ENCODE measurements around the gene TBC1D17.

TBC1D17 gene

DNA sequence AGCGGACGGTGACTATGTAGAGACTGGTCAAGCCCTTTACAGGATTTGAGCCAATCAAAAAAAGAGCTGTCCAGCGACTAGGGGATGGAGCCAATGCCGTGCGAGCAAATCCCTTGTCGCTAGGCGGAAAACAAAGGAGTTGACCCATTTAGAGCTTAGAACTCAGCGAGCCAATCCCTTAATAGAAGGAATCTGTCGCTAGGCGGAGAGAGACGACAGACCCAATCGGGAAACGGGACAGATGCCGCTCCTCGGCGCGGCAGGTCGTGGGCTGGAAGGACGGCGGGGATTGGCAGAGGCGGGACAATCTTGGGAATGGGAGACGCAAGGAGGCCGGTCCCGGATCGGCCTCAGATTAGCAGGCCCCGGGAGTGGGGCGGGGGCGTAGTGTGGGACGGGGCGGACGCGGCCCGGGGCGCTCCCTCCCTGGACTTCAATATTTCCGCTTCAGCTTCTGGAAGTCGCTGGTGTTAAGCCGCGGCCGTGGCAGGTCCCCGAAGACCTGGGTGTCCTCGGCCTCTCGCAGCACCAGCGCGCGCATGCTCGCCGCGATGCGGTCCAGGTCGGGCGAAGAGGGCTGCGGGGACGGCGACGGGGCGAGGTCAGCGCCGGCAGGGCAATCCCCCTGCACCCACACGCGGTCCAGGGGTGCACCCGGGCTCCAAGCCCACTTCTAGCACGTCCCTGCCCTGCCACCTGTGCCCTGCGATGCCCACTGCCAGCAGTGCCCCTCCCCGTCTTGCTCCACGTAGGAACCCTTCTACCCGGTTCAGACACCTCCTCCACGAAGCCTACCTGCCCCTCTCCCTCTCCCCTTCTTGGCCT is 7.8 kb upstream of the TBC1D17 start:
- TF ChIP-seq ZFX (IDR thresholded peaks at IDR 0.05): peak; percentile 75; the same call in 1 of the 2 replicates
- TF ChIP-seq CTCF (conservative IDR thresholded peaks at IDR 0.05): no peak
- H3K27ac ChIP-seq: peak overlapping the region; percentile 96

DNA sequence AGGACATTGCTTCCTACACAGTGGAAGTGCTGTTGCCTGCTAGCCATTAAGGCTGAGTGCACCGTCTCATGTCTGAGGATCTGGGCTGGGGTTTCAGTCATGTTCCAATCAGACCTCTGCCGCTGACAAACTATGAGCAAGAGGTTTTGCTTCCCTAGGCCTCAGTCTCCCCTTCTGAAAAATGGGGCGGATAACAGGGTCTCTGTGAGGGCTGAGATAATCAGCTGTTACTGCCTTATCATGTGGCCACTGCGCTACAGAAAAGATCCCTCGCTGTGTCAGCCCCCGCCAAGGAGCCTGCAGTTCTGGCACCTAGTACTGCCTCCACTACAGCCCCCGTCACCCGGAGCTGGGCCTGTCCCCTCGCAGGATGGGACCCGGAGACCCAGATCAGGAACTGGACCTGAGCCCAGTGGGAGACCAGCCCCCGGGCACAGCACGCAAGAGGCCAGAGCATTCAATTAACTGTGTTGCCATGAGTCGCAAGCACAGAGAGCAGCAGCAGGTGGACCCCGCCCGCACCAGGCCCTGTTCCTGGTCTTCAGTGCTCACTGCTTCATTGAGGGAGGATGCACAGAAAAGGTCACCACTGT is 7.1 kb upstream of the TBC1D17 start:
- TF ChIP-seq ZFX (IDR thresholded peaks at IDR 0.05) (no peak), CTCF (conservative IDR thresholded peaks at IDR 0.05) (no peak)
- peak overlapping the region; percentile 96 for H3K27ac ChIP-seq

- H3K27ac ChIP-seq: no peak overlapping the region; the same call in 1 of the 2 replicates
- no peak for TF ChIP-seq ZFX (IDR thresholded peaks at IDR 0.05)
- TF ChIP-seq CTCF (conservative IDR thresholded peaks at IDR 0.05): no peak
Observed at GRCh38 chr19:49871349-49871985, 6.0 kb upstream of the TBC1D17 start.

GRCh38 chr19:49872245-49873128 is 5.0 kb upstream of the TBC1D17 start:
- no peak for TF ChIP-seq CTCF (conservative IDR thresholded peaks at IDR 0.05)
- TF ChIP-seq ZFX (IDR thresholded peaks at IDR 0.05): no peak
- H3K27ac ChIP-seq: no peak overlapping the region

DNA sequence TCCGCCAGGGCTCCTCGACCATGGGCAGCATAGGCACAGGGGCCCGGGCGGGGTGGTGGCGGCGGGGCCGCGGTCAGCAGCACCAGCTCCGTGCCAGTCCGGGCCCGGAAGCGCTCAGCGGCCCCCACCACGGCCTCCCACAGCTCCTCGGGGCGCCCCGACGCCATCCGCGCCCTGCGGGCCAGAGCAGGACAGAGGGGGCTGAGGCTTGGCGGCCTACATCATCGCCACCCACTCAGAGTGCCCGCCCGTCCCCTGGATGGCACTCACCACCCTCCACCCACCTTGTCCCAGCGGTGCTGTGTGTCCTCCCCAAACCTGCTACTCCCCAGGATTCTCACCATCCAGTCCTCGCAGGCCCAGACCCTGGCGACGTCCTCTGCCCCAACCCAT is 4.4 kb upstream of the TBC1D17 start:
- no peak overlapping the region for H3K27ac ChIP-seq
- TF ChIP-seq ZFX (IDR thresholded peaks at IDR 0.05): no peak
- no peak for TF ChIP-seq CTCF (conservative IDR thresholded peaks at IDR 0.05)

- TF ChIP-seq CTCF (conservative IDR thresholded peaks at IDR 0.05): no peak
- TF ChIP-seq ZFX (IDR thresholded peaks at IDR 0.05): no peak
- H3K27ac ChIP-seq: no peak overlapping the region
Observed at GRCh38 chr19:49873834-49874233, 3.7 kb upstream of the TBC1D17 start.

Measured in C4-2B (cell line).